Liver (tissue), 3 donors: ENCODE data around the gene PDE4D.

Source experiments
- TAF1 ChIP-seq: conservative IDR thresholded peaks from 2 replicates; pipeline ENCODE4 v1.6.1; 2016; ENCODE audit warnings: antibody characterized with exemption, mild to moderate bottlenecking
- TF ChIP-seq, protein P1 (sequence below): fragments of 150-350 bp; IDR thresholded peaks from 2 replicates; pipeline ENCODE4 v1.5.1; 2017; ENCODE audit warnings: improper control_type of control experiment, low read depth, low read length; ENCODE audit not compliant: missing input control
- TF ChIP-seq, protein P2 (sequence below): IDR thresholded peaks from 2 replicates; pipeline ENCODE4 v1.6.1; 2016; ENCODE audit warnings: antibody characterized with exemption
- donor health status: healthy.
- donor health status: healthy.

DNA sequence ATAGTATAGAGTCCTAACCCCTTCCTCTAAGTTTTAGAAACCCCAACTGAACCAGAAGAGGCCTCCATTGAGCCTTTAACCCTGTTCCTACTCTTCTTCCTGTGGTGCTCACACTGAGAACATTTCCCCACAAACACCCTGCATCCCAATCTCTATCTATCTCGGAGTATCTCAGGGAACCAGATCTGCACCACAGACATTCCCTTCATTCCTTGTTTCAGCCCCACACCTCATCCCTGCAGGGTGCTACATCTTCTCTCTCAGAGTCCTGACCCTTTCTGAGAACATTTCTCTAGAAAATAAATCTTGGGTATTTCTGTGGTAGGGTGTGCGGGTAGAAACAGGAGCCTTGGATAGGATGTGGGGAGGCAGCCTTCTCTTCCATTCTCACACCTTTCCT is 507.8 kb downstream of the PDE4D start:
- no peak for TF ChIP-seq TAF1
- TF ChIP-seq, protein P1, sequence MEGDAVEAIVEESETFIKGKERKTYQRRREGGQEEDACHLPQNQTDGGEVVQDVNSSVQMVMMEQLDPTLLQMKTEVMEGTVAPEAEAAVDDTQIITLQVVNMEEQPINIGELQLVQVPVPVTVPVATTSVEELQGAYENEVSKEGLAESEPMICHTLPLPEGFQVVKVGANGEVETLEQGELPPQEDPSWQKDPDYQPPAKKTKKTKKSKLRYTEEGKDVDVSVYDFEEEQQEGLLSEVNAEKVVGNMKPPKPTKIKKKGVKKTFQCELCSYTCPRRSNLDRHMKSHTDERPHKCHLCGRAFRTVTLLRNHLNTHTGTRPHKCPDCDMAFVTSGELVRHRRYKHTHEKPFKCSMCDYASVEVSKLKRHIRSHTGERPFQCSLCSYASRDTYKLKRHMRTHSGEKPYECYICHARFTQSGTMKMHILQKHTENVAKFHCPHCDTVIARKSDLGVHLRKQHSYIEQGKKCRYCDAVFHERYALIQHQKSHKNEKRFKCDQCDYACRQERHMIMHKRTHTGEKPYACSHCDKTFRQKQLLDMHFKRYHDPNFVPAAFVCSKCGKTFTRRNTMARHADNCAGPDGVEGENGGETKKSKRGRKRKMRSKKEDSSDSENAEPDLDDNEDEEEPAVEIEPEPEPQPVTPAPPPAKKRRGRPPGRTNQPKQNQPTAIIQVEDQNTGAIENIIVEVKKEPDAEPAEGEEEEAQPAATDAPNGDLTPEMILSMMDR, result no peak
- TF ChIP-seq, protein P2, sequence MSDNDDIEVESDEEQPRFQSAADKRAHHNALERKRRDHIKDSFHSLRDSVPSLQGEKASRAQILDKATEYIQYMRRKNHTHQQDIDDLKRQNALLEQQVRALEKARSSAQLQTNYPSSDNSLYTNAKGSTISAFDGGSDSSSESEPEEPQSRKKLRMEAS, result no peak
